Prostate gland (tissue), 2 donors: ENCODE data around the gene BCAP29.

Experiments used
- POLR2A ChIP-seq: fragments of 450-650 bp; IDR thresholded peaks from one replicate; pipeline ENCODE4 v1.6.1; 2016; ENCODE audit warnings: antibody characterized with exemption, mild to moderate bottlenecking
- POLR2AphosphoS5 ChIP-seq: sonication (generic); formaldehyde crosslinking; IDR thresholded peaks from one replicate; pipeline ENCODE4 v1.6.1; 2017; ENCODE audit warnings: antibody characterized with exemption
- TF ChIP-seq, protein P1 (sequence below), 4 experiments: fragments of 200-600 bp in 2 of 4; fragments of 450-650 bp in 2 of 4; sonication (generic) in 2 of 4; IDR thresholded peaks; 1 replicate in 3 of 4; 2 replicates in 1 of 4; pipeline ENCODE4 v1.5.1; 2016 to 2019; ENCODE audit warnings: antibody characterized with exemption in 4 of 4, mild to moderate bottlenecking in 2 of 4, moderate library complexity in 2 of 4

DNA sequence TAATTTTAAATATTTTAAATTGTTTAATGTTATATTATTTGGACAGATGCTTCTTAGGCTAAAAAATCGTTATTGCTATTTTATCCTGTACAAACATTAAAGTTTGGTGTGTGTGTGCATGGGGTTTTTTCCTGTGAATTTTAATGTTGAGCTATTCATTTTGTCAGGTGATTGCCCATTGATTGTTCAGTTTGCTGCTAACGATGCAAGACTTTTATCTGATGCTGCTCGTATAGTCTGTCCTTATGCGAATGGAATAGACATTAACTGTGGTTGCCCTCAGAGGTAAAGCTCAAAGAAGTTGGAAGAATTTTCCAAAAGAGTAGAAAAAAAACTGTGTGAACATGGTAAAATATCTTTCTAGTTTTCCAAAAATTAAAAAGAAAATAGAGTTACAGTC, 6.5 kb upstream of the BCAP29 start:
- TF ChIP-seq POLR2A (no peak), POLR2AphosphoS5 (no peak)
- TF ChIP-seq, protein P1, sequence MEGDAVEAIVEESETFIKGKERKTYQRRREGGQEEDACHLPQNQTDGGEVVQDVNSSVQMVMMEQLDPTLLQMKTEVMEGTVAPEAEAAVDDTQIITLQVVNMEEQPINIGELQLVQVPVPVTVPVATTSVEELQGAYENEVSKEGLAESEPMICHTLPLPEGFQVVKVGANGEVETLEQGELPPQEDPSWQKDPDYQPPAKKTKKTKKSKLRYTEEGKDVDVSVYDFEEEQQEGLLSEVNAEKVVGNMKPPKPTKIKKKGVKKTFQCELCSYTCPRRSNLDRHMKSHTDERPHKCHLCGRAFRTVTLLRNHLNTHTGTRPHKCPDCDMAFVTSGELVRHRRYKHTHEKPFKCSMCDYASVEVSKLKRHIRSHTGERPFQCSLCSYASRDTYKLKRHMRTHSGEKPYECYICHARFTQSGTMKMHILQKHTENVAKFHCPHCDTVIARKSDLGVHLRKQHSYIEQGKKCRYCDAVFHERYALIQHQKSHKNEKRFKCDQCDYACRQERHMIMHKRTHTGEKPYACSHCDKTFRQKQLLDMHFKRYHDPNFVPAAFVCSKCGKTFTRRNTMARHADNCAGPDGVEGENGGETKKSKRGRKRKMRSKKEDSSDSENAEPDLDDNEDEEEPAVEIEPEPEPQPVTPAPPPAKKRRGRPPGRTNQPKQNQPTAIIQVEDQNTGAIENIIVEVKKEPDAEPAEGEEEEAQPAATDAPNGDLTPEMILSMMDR (IDR thresholded peaks at IDR 0.05) = no peak
